B cell (primary cell): ENCODE measurements around the gene DYRK1A.
"Not testable (repeated sequence)": the region's sequence is repeated elsewhere in the genome, so short reads cannot be mapped to it uniquely, and the experiment has no call there.

Source experiments
- EZH2 ChIP-seq: IDR thresholded peaks from 2 replicates; pipeline ENCODE4 v1.6.1; 2012; ENCODE audit warnings: borderline replicate concordance, low read depth, mild to moderate bottlenecking, moderate library complexity, low read length; ENCODE audit not compliant: insufficient read depth, poor library complexity, severe bottlenecking
- TF ChIP-seq, protein P1 (sequence below): fragments of 200-600 bp; IDR thresholded peaks from one replicate; pipeline ENCODE4 v1.8.0; 2022; ENCODE audit warnings: antibody characterized with exemption, mild to moderate bottlenecking

DNA sequence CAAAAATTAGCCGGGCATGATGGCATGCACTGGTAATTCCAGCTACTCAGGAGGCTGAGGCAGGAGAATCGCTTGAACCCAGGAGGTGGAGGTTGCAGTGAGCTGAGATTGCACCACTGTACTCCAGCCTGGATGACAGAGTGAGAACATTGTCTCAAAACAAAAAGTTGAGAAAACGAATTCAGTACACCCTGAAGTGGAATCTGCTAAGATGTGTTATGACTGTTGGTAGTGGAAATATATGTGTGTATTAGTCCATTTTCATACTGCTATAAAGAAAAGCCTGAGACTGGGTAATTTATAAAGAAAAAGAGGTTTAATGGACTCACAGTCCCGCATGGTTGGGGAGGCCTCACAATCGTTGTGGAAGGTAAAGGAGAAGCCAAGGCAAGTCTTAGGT, 158.4 kb downstream of the DYRK1A start:
- TF ChIP-seq, protein P1, sequence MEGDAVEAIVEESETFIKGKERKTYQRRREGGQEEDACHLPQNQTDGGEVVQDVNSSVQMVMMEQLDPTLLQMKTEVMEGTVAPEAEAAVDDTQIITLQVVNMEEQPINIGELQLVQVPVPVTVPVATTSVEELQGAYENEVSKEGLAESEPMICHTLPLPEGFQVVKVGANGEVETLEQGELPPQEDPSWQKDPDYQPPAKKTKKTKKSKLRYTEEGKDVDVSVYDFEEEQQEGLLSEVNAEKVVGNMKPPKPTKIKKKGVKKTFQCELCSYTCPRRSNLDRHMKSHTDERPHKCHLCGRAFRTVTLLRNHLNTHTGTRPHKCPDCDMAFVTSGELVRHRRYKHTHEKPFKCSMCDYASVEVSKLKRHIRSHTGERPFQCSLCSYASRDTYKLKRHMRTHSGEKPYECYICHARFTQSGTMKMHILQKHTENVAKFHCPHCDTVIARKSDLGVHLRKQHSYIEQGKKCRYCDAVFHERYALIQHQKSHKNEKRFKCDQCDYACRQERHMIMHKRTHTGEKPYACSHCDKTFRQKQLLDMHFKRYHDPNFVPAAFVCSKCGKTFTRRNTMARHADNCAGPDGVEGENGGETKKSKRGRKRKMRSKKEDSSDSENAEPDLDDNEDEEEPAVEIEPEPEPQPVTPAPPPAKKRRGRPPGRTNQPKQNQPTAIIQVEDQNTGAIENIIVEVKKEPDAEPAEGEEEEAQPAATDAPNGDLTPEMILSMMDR: not testable (repeated sequence)
- not testable (repeated sequence) for TF ChIP-seq EZH2
